MM.1S (cell line): ENCODE measurements around the gene UBE2E2.

Source experiments
- DNase-seq: peaks from one replicate; pipeline ENCODE4 v3.0.0-alpha.2; 2015
- H2AFZ ChIP-seq: fragments of 300-600 bp; sonication (generic); 2 replicates; pipeline ENCODE4 v1.6.0; 2016; ENCODE audit warnings: antibody characterized with exemption, low read length
- H3F3A ChIP-seq: fragments of 300-600 bp; sonication (generic); 2 replicates; pipeline ENCODE4 v1.6.1; 2016; ENCODE audit warnings: mild to moderate bottlenecking, antibody characterized with exemption, low read length, moderate library complexity, mixed read lengths; ENCODE audit not compliant: insufficient read depth
- H3K27ac ChIP-seq: fragments of 300-600 bp; sonication (generic); 2 replicates; pipeline ENCODE4 v1.5.1; 2016; ENCODE audit warnings: mild to moderate bottlenecking, low read length
- H3K27me3 ChIP-seq: fragments of 300-600 bp; sonication (generic); replicated peaks from 2 replicates; pipeline ENCODE4 v1.6.0; 2016; ENCODE audit warnings: low read length; ENCODE audit not compliant: insufficient read depth
- H3K36me3 ChIP-seq: fragments of 300-600 bp; sonication (generic); replicated peaks from 2 replicates; pipeline ENCODE4 v1.6.1; 2016; ENCODE audit warnings: mild to moderate bottlenecking, low read length, mixed read lengths; ENCODE audit not compliant: insufficient read depth
- H3K4me1 ChIP-seq: fragments of 300-600 bp; sonication (generic); 2 replicates; pipeline ENCODE4 v1.6.1; 2016; ENCODE audit warnings: low read length, mixed read lengths
- H3K4me2 ChIP-seq: fragments of 300-600 bp; sonication (generic); 2 replicates; pipeline ENCODE4 v1.6.0; 2016; ENCODE audit warnings: low read depth, low read length
- H3K4me3 ChIP-seq: fragments of 300-600 bp; sonication (generic); 2 replicates; pipeline ENCODE4 v1.5.1; 2016; ENCODE audit warnings: low read length, mixed read lengths
- H3K79me2 ChIP-seq: fragments of 300-600 bp; sonication (generic); 2 replicates; pipeline ENCODE4 v1.6.1; 2016; ENCODE audit warnings: mixed run types, low read length, mixed read lengths
- H3K9ac ChIP-seq: fragments of 300-600 bp; sonication (generic); 2 replicates; pipeline ENCODE4 v1.6.1; 2016; ENCODE audit warnings: low read length, mixed read lengths
- H3K9me2 ChIP-seq: fragments of 300-600 bp; sonication (generic); replicated peaks from 2 replicates; pipeline ENCODE4 v1.6.1; 2016; ENCODE audit warnings: mild to moderate bottlenecking, low read length, mixed read lengths; ENCODE audit not compliant: insufficient read depth
- H3K9me3 ChIP-seq: fragments of 300-600 bp; sonication (generic); replicated peaks from 2 replicates; pipeline ENCODE4 v1.6.1; 2016; ENCODE audit warnings: mild to moderate bottlenecking, low read length, mixed read lengths; ENCODE audit not compliant: insufficient read depth
- H4K20me1 ChIP-seq: fragments of 300-600 bp; sonication (generic); 2 replicates; pipeline ENCODE4 v1.6.1; 2016; ENCODE audit warnings: mild to moderate bottlenecking, low read length, moderate library complexity, mixed read lengths; ENCODE audit not compliant: insufficient read depth
- EZH2 ChIP-seq: fragments of 300-600 bp; sonication (generic); optimal IDR thresholded peaks from 2 replicates; pipeline ENCODE3; 2017; ENCODE audit warnings: low read depth, mild to moderate bottlenecking, antibody characterized with exemption, low read length, mixed read lengths
- EZH2phosphoT487 ChIP-seq: fragments of 300-600 bp; sonication (generic); IDR thresholded peaks from 2 replicates; pipeline ENCODE4 v1.6.1; 2018; ENCODE audit warnings: antibody characterized with exemption, low read length
- TF ChIP-seq, protein P1 (sequence below): fragments of 300-600 bp; sonication (generic); IDR thresholded peaks from 2 replicates; pipeline ENCODE4 v1.5.1; 2016; ENCODE audit warnings: antibody characterized with exemption, low read length, mixed read lengths

UBE2E2 gene

GRCh38 chr3:23356169-23356568, 153.0 kb downstream of the UBE2E2 start:
- Histone ChIP-seq H3K79me2 (0 out of 2 replicates have a peak, but pooled peaks cover 5% of the 10 kb centered on the region), H3K36me3 (no peaks in the 10 kb centered on the region), H3K9me2 (no peaks in the 10 kb centered on the region), H3K9me3 (no peaks in the 10 kb centered on the region), H3K4me1 (no peaks in the 10 kb centered on the region), H3F3A (no peaks in the 10 kb centered on the region), H2AFZ (no peak overlapping the region), H3K4me3 (no peak overlapping the region), H3K4me2 (no peak overlapping the region), H3K27me3 (no peaks in the 10 kb centered on the region), H3K9ac (no peak overlapping the region), H3K27ac (no peak overlapping the region), H4K20me1 (no peaks in the 10 kb centered on the region)
- no peak for DNase-seq
- TF ChIP-seq EZH2 (no peak), EZH2phosphoT487 (no peak)
- TF ChIP-seq, protein P1, sequence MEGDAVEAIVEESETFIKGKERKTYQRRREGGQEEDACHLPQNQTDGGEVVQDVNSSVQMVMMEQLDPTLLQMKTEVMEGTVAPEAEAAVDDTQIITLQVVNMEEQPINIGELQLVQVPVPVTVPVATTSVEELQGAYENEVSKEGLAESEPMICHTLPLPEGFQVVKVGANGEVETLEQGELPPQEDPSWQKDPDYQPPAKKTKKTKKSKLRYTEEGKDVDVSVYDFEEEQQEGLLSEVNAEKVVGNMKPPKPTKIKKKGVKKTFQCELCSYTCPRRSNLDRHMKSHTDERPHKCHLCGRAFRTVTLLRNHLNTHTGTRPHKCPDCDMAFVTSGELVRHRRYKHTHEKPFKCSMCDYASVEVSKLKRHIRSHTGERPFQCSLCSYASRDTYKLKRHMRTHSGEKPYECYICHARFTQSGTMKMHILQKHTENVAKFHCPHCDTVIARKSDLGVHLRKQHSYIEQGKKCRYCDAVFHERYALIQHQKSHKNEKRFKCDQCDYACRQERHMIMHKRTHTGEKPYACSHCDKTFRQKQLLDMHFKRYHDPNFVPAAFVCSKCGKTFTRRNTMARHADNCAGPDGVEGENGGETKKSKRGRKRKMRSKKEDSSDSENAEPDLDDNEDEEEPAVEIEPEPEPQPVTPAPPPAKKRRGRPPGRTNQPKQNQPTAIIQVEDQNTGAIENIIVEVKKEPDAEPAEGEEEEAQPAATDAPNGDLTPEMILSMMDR: no peak

GRCh38 chr3:23356923-23357322, 153.8 kb downstream of the UBE2E2 start:
- H3K9me3 ChIP-seq: no peaks in the 10 kb centered on the region
- H3K9ac ChIP-seq: no peak overlapping the region
- no peaks in the 10 kb centered on the region for H3K27me3 ChIP-seq
- no peaks in the 10 kb centered on the region for H3K9me2 ChIP-seq
- no peaks in the 10 kb centered on the region for H3K4me1 ChIP-seq
- TF ChIP-seq, protein P1: no peak
- TF ChIP-seq EZH2 (no peak), EZH2phosphoT487 (no peak)
- no peak overlapping the region for H2AFZ ChIP-seq
- H4K20me1 ChIP-seq: no peaks in the 10 kb centered on the region
- 0 out of 2 replicates have a peak, but pooled peaks cover 5% of the 10 kb centered on the region for H3K79me2 ChIP-seq
- no peaks in the 10 kb centered on the region for H3F3A ChIP-seq
- no peaks in the 10 kb centered on the region for H3K36me3 ChIP-seq
- no peak for DNase-seq
- no peak overlapping the region for H3K4me3 ChIP-seq
- H3K27ac ChIP-seq: no peak overlapping the region
- no peak overlapping the region for H3K4me2 ChIP-seq

- Histone ChIP-seq H3K9ac (no peak overlapping the region), H3K4me1 (no peaks in the 10 kb centered on the region), H3K27ac (no peak overlapping the region), H3F3A (no peaks in the 10 kb centered on the region), H4K20me1 (no peaks in the 10 kb centered on the region), H3K4me3 (no peak overlapping the region), H3K9me2 (no peaks in the 10 kb centered on the region), H3K36me3 (no peaks in the 10 kb centered on the region), H3K4me2 (no peak overlapping the region), H3K27me3 (no peaks in the 10 kb centered on the region), H3K79me2 (0 out of 2 replicates have a peak, but pooled peaks cover 5% of the 10 kb centered on the region), H3K9me3 (no peaks in the 10 kb centered on the region), H2AFZ (no peak overlapping the region)
- no peak for DNase-seq
- TF ChIP-seq, protein P1: no peak
- TF ChIP-seq EZH2phosphoT487 (no peak), EZH2 (no peak)
Measured at GRCh38 chr3:23359116-23359515, 156.0 kb downstream of the UBE2E2 start.
